ENCODE measurements around the gene INA.
"Not testable (repeated sequence)": the region's sequence is repeated elsewhere in the genome, so short reads cannot be mapped to it uniquely, and the experiment has no call there.

INA gene

DNA sequence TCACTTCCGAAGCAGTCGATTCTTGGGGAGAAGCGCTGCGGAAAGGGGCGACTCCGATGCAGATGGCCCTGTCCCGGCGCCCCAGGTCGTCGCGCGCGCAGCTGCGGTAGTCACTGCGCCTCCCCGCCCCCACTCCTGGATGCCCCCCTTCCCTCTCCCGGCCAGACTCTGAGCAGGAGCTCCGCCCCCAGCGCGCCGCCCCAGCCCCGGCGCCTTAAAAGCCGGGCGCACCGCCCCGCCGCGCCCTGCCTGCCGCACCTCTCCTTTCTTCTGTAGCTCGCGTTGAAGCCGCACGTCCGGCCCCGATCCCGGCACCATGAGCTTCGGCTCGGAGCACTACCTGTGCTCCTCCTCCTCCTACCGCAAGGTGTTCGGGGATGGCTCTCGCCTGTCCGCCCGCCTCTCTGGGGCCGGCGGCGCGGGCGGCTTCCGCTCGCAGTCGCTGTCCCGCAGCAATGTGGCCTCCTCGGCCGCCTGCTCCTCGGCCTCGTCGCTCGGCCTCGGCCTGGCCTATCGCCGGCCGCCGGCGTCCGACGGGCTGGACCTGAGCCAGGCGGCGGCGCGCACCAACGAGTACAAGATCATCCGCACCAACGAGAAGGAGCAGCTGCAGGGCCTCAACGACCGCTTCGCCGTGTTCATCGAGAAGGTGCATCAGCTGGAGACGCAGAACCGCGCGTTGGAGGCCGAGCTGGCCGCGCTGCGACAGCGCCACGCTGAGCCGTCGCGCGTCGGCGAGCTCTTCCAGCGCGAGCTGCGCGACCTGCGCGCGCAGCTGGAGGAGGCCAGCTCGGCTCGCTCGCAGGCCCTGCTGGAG is at the start of gene INA:
Gene INA, plus strand, starts transcription at position 243 of the 817 bp plus-strand sequence. Its CDS starts 74 bp downstream, at position 317.
- DNase-seq (ENCODE audit: low read depth), result peak; percentile 39

DNA sequence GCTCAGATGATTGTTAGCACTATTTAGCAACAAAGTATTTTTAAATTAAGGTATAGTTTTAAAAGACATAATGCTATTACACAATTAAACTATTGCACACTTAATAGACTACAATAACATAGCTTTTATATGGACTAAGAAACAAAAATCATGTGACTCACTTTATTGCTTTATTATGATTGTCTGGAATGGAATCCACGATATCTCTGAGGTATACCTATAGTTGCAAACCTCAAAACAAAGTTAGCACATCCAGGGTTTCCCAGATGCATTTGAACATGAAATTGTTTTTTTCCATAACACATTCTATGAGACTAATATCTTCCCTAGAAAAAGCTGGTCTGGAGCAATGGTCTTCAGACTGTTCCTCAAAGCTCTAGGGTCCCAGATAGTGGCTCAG is 49.5 kb upstream of the INA start:
- no peak for DNase-seq (ENCODE audit: low read depth)

DNA sequence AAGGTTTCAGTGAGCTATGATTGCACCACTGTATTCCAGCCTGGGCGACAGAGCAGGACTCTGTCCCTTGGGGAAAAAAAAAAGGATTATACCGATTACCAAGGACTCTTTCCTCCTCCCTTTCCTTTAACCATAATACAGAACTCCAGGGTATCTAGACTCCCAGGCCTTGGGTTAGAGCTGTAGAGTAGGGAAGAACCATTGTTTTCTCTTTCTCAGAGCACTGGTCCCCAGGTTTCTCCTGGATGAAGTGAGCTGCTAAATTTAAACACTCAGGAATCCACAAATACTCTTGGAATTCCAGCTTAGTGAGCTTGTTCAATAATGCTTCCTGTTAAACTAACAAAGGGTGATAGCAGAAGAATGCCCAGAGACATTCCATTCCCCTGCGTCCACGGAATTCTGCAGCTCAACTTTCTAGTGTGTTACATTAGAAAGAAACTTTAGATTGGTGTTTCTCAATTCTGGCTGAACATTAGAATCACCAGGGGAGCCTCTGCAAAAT is 45.8 kb upstream of the INA start:
- DNase-seq (ENCODE audit: low read depth), result no peak

GRCh38 chr10:103232131-103232673 is 44.7 kb upstream of the INA start:
- no peak for DNase-seq (ENCODE audit: low read depth)

GRCh38 chr10:103232772-103233488 is 44.0 kb upstream of the INA start:
- DNase-seq (ENCODE audit: low read depth), result no peak

DNA sequence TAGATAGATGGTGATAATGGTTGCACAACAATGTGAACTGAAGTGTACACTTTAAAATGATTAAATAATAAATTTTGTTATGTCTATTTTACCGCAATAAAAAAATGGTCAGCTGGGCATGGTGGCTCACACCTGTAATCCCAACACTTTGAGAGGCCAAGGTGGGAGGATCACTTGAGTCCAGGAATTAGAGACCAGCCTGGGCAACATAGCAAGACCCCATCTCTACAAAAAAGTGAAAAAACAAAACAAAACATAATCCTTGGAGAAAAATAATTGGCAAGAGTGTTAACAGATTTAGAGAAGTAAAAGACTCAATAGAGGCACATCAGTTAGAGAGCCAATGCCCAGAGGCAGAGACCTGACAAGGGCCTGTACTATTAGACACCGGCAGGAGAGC is 41.2 kb upstream of the INA start:
- no peak for DNase-seq (ENCODE audit: low read depth)

GRCh38 chr10:103238506-103239252 is 38.3 kb upstream of the INA start:
- DNase-seq (ENCODE audit: low read depth), result no peak

- no peak for DNase-seq (ENCODE audit: low read depth)
Observed at GRCh38 chr10:103241262-103242011, 35.5 kb upstream of the INA start.

- peak; percentile 42 for DNase-seq (ENCODE audit: low read depth)
Observed at GRCh38 chr10:103244666-103245271, 32.2 kb upstream of the INA start.

GRCh38 chr10:103245587-103245986 is 31.4 kb upstream of the INA start, which contains the start of gene RPEL1:
Gene RPEL1, plus strand, starts transcription at chr10:103245887. Its CDS starts 110 bp downstream, at chr10:103245997.
- DNase-seq (ENCODE audit: low read depth), result not testable (repeated sequence)

GRCh38 chr10:103246324-103246723 is 30.6 kb upstream of the INA start:
- no peak for DNase-seq (ENCODE audit: low read depth)

GRCh38 chr10:103254113-103254512 is 22.8 kb upstream of the INA start:
- DNase-seq (ENCODE audit: low read depth), result no peak

DNA sequence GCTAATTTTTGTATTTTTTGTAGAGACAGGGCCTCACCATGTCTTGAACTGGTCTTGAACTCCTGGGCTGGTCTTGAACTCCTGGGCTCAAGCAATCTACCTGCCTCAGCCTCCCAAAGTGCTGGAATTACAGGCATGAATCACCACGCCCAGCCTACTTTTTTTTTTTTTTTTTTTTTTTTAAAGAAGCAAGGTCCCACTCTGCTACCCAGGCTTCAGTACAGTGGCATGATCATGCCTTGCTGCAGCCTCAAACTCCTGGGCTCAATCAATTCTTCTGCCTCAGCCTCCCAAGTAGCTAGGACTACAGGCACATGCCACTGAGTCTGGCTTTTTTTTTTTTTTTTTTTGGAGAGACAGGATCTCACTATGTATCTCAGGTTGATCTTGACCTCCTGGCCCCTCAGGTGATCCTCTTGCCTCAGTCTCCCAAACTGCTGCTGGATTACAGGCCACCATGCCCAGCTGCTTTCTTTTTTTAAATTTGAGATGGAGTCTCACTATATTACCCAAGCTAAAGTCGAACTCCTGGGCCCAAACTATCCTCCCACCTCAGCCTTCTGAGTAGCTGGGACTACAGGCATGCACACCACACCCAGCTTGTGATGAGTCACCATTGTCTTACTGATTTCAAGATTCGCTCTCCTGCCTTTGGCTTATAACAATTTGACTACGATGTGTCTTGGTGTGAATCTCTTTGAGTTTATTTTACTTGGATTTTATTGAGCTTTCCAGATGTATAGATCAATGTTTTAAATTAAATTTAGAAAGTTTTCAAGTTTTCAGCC is 22.2 kb upstream of the INA start:
- no peak for DNase-seq (ENCODE audit: low read depth)

DNA sequence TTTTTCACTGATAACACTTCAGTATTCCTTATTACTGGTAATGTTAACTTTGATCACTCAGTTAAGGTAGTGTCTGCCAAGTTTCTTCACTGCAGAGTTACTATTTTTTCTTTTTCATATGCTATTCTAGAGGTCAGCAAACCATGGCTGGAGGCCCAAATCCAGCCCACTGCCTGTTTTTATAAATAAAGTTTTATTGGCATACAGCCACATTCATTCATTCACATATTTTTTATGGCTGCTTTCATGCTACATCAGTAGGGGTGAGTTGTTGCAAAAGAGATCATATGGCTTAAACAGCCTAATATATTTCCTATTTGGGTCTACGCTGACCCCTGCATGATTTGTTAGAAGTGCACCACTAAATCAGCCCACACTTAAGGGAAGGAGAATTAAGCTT is 20.3 kb upstream of the INA start:
- DNase-seq (ENCODE audit: low read depth), result no peak

- DNase-seq (ENCODE audit: low read depth), result no peak
Observed at GRCh38 chr10:103257812-103258211, 19.1 kb upstream of the INA start.

DNA sequence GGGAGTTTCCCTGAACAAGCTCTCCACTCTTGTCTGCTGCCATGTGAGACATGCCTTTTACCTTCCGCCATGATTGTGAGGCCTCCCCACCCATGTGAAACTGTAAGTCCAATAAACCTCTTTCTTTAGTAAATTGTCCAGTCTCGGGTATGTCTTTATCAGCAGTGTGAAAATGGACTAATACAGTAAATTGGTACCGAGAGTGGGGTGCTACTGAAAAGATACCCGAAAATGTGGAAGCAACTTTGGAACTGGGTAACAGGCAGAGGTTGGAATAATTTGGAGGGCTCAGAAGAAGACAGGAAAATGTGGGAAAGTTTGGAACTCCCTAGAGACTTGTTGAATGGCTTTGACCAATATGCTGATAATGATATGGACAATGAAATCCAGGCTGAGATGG is 18.0 kb upstream of the INA start:
- not testable (repeated sequence) for DNase-seq (ENCODE audit: low read depth)

- no peak for DNase-seq (ENCODE audit: low read depth)
Observed at GRCh38 chr10:103259989-103260388, 16.9 kb upstream of the INA start.

DNA sequence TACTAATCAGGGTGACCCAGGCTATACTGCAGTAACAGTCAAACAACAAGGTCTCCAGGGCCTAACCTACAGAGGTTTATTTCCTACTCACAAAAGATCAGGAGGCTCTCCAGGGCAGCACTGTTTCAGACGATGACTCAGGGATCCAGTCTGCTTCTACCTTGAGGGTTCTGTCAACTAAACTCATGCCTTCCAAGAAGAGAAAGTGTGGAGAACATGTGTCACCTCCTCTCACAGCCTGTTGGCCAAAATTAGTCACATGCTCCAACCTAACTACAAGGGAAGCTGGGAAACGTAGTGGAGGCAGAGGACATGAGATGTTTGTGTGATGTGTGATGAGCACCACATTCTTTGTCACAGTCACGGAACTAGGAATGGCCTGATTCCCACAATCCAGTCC is 14.7 kb upstream of the INA start:
- DNase-seq (ENCODE audit: low read depth), result no peak

- DNase-seq (ENCODE audit: low read depth), result no peak
Observed at GRCh38 chr10:103265717-103266329, 11.1 kb upstream of the INA start.

DNA sequence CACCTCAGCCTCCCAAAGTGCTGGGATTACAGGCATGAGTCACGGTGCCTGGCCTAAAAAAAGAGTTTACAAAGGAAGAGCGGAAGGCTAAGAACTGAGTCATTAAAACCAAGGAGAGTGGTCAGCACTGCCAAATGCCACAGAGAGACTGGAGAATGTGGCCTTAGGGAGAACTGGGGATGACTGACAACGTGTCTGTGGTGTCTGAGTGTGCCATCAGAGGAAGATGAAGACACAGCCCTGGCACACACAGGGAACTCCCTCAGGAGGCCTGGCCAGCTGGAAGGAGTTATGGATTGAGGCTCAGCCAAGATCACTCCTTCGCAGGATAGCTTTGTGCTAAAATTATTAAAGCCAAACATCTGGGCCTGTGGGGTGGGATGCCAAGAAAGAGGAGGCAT is 3.9 kb upstream of the INA start:
- DNase-seq (ENCODE audit: low read depth), result no peak

Data from activated T-cell treated with anti-CD3 and anti-CD28 coated beads for 48 hours (primary cell).